HG03097 (cell line): ENCODE results near the gene PHF3.

Experiments
- ATAC-seq: cut with Tn5 transposase; IDR thresholded peaks from one replicate; pipeline ENCODE4 v1.9.1; 2021; ENCODE audit not compliant: unreplicated experiment, low FRiP score

The PHF3 gene

DNA sequence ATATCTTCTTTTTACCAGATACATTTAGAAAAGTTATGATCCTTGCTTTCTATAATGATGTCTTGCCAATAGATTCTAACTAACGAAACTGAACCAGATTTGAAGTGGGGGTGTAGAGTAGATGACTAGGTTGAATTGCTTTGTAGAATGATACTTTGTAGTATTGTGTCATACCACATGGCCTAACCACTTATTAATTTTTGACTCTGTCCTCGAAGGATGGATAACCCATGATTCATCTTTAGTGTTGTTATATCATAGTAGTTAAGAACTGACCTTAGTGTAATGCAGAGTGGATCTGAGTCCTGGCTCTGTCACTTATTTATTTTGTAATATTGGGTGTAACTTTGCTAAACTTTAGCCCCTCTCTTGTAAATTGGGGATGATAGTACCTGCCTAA is 4.5 kb downstream of the PHF3 start:
- ATAC-seq, result no peak

DNA sequence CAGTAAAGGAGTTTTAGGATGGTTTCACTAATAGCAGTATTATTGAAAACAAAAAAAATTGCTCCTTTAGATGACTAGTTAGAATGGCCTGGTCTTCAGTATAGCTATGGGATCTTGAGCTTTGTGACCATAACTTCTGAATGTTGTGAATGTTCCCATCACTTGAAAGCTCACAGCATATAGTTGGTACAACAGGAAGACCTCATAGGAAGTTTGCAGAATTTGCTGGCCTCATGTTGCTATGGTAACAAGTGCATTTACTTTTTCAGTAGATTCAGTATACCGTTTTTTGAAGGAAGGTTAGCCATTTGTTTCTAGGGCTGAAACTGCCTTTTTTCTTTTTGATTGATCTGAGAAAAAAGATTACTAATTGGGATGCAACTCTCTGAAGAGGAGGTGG is 8.3 kb downstream of the PHF3 start:
- no peak for ATAC-seq

DNA sequence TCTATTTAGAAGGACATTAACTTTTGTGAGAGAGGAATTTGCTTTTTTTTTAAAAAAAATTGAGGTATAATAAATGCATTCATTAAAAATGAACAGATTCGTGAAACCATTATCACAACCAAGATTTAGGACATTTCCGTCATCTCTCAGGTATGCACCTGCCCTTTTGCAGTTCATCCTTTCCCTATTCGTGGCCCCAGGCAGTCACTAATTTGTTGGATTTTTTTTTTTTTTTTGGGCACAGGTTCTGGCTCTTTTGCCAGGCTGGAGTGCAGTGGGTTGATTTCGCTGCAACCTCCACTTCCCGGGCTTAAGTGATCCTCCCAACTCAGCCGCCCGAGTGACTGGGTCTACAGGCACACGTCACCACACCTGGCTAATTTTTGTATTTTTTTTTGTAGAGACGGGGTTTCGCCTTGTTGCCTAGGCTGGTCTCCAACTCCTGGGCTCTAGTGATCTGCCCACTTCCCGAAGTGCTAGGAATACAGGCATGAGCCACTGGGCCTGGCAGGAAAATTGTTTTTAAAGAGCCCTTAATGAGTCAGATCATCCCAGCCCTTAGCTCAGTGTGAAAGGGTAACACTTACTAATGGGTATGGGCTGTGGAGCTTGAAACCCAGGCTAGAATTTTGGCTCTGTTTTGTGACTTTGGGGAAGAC is 9.2 kb downstream of the PHF3 start:
- ATAC-seq, result no peak

DNA sequence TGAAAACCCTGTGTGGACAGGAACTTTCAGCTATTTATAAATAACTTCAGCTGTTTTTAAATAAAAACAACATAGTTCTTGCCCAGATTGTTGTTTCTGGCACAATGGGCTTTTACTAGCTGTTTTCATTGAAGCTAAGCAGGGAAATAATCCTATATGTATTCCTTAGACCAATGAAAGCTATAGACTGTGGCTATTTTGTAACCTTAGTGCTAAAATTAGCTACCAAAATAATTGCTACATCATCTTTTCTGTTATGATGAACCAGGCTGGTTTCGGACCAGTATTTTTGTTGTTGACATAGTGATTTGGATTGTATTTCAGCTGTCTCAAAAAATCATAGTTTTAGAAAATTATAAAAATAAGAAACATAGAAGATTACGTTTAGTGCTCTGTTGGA is 13.7 kb downstream of the PHF3 start:
- ATAC-seq, result no peak

DNA sequence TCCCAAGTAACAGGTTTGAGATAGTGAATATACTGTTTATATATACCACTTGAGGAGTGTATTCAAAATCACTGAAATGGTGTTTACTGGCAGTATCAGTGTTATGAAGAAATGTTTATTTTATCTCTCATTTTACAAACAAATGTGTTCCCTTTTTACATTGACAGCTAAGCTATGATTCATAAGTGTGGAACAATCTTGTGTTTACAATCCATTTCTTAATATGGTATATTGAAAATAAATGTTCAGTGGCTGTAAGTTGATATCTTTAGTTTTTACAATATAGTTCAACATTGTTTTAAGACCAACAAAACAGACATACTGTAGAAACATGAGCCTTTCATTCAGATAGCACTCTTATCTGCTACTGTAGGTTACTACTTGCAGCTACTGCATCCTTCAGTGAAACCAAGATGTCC is 14.3 kb downstream of the PHF3 start:
- ATAC-seq, result no peak

DNA sequence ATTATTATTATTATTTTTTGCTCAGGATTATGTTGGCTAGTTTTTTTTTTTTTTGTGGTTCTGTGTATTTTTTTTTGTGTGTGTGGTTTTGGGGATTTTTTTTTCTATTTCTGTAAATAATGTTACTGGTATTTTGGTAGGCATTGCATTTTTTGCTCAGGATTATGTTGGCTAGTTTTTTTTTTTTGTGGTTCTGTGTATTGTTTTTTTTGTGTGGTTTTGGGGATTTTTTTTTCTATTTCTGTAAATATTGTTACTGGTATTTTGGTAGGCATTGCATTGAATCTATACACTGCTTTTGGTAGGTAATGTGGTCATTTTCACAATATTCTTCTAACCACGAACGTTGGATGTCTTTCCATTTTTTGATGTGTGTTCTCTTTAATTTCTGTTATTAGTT is 17.4 kb downstream of the PHF3 start:
- ATAC-seq, result no peak

DNA sequence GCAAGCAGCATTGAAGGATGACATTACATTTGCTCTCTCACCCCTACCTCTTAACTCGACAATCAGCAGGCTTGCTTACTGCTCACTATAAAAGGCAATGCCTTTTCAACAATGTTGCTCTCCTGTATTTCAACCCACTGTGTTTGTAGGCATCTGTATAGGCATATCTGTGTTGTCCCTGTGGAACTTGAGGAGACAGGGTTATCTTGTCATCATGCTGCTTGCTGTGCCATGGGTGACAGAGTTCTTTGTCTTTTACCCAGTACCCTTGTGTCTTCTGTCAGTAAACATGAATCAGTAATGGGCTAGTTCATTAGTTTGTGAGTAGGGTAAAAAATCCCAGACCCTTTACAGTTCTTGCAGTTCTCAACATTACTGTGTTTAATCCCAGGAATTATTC is 25.2 kb downstream of the PHF3 start:
- ATAC-seq, result no peak

DNA sequence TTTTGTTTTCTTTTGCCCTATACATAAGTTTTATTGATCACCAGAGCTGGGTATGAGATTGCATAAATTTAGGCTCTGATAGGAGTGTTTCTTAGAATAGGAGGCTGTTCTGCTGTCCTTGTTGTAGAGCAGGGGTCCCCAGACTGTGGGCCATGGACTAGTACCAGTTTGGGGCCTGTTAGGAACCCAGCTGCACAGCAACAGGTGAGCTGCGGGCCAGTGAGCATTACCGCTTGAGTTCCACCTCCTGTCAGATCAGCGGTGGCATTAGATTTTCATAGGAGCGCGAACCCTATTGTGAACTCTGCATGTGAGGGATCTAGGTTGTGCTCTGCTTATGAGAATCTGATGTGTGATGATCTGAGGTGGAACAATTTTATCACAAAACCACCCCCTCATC is 26.2 kb downstream of the PHF3 start:
- ATAC-seq, result no peak

DNA sequence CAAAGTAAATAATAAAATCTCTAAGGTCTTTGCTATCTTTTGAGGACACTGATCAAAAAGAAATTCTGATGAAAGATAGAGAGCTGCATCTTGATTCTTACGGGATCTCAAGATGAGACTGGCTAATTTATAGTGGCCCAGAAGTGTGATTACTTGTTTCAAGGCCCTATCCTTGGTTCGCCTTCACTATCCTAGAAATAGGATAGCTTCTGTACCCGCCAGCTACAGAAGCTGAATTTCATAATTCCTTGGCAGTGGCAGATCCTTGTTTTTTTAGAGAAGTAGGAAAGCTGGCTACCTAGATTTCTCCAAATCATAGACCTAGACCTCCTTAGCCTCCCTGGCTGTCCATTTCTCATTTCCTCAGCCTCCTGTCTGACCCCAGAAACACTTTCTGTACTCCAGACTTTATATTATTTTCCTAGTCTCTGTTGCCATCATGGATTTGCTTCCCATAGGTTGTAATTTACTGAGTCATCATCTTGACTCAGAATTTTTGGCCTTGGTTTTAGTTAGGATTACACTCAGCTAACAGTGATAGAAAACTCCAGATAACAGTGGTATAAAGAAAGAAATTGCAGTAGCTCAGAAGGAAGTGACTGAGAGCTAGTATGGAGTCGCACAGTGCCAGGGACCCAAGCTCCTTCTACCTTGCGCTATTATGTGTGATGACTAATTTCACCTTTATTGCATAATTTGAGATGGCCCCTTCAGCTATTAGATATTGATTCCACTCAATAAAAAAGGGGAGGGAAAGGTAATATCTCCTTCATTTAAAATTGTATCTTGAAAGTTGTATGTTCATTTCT is 27.7 kb downstream of the PHF3 start:
- ATAC-seq, result no peak

DNA sequence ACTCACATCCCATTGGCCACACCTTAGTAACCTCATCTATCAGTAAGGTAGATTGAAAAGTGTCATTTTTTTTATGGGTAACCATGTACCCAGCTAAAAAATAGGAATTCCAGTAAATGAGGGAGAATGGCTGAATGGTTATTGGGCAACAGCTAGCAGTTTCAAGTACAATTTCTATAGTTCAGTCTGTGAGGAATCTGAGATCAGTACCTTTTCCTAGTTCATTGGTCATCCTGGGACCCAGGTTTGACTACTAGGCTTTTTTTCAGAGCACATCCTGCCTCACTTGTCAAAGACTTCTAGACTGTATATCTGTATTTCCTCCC is 28.3 kb downstream of the PHF3 start:
- no peak for ATAC-seq

DNA sequence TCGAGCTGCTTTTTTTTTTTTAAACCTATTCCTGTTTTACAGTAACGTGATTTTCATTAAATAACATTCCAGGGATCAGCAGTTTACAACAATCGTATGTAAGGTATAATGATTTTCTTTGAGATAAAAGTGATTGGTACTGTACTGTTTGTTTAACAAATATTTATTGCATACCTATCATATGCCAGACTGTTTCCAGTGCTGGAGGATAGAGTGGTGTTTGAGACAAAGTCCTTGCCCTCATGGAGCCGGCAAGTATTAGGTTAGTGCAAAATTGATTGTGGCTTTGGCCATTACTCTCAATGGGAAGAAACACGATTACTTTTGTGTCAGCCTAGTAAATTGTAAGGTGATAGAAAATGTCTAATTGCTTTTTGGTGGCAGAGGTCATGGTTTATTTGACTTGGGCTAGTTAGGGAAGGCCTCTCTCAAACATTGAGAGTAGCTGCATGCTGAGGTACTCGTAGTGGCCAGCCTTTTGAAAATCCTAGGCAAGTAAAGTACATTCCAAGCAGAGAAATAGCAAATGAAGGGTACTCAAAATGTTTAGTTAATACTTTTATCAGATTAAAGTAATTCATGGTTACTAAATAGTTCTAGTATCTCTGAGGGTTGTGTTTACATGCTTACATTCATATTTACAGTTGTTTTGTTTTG is 35.6 kb downstream of the PHF3 start:
- ATAC-seq, result no peak

DNA sequence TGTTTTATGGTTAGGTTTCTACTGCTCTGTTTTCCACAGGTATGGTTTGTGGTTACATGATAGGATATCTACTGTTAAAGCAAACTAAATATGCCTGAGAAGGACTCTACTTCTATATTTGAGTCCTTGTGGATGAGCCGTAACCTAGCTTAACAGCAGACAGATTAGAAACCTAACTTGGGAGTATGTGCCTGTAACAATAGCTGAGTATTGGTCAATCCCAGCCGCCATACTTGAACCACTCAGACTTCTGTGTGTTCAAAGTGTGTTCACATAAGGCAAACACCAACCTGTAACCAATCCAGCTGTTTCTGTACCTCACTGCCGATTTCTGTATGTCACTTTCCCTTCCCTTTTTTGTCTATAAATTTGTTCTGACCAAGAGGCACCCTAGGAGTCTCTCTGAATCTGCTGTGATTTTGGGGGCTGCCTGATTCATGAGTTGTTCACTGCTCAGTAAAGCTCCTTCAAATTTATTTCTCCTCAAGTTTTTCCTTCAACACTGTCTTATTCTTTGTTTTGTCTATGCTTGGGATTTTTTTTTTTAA is 37.1 kb downstream of the PHF3 start:
- no peak for ATAC-seq

DNA sequence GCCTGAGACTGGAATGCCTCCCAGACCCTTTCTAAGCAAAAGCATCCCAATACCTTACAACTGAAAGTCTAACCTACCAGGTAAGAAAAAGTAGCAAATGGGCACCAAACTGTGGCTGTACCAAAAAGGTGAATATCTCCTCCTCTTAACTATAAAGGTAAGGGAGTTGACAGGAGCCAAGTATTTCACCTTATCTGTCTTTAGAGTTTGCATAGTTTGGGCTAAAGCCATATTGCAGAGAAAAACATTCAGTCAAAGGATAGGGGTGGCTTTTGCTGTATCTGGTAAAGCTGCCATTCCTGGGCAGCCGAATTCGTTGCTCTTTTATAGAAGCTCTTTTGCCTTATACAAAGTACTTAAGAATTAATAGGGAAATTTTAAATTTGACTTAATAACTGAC is 38.1 kb downstream of the PHF3 start:
- ATAC-seq, result no peak

DNA sequence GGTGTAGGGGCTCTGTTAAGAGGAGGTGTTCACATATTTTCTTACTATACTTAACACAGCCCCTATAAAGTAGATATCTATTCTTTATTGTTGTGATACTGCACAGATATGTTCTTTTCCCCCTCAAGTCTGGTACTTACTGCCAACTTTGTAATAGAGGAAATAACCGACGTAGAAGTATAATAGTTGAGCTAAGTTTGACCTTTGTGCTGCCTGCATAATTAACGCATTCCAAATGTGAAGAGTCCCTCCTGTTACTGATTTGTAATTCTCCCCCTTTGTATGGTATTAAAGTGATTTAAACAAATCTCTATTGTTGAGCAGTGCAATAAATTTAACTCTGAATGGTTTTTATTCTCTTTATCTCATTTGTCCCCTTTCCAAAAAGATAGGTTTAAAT is 39.0 kb downstream of the PHF3 start:
- ATAC-seq, result no peak

DNA sequence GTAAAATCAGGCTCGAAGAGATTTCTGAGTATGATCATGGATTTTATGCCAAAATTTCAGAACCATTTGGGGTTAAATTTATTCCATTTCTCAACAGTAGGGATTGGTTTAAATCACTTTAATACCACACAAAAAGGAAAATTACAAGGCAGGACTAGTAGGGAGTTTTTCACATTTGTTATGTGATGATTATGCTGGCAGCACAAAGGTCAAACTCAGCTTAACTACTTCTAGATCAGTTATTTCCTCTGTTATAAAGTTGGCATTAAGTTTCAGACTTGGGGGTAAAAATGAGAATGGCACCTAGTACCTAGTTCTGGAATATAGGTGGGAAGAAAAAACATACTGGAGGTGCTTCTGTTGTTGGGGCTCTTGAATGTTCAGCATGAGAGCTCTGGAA is 39.5 kb downstream of the PHF3 start:
- no peak for ATAC-seq

DNA sequence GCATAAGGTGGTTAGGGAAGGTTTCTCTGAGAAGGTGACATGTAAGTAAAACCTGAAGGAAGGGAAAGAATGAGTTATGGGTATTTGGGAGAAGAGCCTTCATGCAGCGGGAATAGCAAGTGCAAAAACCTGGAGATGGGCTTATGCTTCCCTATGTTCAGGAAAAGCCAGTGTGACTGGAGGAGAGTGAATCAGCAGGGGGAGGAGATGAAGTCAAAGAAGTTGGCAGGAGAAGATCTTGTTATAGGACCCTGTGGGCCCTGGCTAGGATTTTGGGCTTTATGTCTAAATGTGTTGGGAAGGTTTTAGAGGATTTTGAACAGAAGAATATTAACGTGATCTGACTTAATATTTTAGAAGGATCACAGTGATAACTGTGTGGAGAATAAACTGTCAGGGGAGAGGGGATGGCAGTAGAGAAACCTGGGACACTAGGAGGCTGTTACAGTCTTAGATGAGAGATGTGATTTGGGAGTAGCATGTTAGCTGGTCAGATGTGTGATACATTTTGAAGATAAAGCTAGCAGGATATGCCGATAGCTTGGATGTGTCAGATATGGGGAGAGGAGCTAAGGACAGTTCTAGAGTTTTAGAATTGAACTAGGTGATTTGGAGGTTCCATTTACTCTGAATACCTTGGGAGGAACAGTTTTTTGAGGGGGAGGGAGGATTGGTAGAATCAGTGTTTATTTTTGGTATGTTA is 41.0 kb downstream of the PHF3 start:
- no peak for ATAC-seq

DNA sequence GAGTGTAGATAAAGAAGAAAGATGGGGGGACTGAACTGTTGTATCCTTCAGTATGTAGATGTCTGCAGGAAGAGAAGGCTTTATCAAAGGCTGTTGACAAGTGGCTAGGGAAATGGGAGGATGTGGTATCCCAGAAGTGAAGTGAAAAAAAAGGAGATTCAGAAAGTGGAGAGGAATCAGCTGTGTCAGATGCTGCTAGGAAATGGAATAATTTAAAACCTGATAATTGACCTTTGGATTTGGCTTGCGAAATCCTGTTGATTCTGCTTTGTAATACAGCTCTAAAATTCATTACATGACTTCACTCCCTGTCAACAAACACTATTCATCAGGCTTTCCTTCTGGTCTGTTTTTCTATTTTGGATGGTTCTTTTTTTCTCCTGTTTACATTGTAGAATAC is 41.7 kb downstream of the PHF3 start:
- ATAC-seq, result no peak

DNA sequence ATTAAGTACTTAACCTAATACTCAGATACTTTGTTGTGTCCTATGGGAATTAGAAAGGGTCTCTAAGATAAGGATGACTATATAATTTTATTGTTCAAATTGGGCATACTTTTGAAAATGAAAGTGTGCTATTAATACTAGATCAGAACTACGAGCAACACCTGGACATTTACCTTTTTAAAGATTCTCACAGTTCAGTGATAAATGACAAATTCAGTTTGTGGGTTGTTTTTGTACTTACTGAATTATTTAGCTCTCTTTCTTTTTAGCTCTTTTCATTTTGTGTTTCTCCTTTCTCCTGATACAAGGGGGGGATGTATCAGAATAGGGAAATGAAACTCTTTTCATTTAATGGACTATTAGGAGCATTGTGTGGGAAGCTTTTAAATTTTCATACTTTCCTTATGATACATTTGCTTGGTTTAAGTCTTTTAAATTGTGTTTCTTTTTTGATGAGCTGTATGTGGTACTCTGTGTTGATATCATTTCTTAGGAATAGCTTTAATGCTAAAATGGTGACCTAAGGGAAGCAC is 47.5 kb downstream of the PHF3 start:
- no peak for ATAC-seq

DNA sequence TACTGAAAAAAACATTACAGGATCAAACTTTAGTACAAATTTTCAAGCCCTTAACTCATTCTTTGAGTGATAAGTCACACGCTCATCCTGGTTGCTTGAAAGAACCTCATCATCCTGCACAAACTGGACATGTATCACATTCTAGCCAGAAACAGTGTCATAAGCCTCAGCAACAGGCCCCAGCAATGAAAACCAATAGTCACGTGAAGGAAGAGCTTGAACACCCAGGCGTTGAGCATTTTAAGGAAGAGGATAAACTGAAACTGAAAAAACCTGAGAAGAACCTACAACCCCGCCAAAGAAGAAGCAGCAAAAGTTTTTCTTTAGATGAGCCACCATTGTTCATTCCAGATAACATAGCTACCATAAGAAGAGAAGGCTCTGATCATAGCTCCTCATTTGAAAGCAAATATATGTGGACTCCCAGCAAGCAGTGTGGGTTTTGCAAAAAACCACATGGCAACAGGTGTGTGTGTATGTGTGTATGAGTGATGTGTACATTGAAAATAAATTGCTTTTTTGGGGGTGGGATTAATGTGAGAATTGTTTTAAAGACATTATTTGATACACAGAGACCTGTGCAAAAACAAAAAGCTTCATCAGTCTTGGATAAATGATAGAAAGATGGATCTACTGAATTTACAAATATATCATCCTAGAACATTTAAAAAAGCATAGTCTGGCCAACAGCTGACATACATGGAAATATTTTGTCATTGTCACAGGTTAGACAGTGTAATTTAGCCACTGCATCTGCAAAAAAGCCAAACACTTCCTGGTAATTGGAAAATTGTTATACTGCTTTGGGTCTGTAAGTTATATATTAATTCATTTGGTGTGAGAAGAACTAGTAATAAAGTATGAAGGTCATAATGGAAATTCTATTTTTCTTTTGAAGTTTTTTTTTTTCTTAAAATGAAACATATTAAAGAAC is 50.1 kb downstream of the PHF3 start:
- peak; percentile 69 for ATAC-seq

DNA sequence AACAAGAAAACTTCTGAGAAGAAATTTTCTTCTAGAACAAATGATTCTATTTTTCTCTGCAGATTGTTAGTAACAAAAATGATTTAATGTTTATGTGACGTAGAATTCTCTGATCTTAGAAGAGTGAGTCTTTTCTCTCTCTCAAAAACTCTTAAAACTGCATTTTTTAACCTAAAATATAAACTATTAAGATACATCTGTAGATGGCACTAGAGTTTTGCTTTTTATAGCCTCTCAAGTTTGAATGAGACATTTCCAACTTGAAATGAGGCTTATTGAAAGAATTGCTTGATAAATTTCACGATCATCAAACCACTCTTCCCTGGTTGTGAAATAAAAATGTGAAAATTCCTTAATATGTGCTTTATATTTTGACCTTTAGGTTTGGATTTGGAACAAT is 53.8 kb downstream of the PHF3 start:
- no peak for ATAC-seq
